Type B pancreatic cell (in vitro differentiated cells): ENCODE data around the gene SLC43A3. TPM values are rescaled to one million over a fixed set of nuclear protein-coding genes. Genes with fewer than 3 reads are reported as not detected.
A peak's percentile ranks its signal among the peaks of the same experiment; 100 is the strongest.

Experiments used
- DNase-seq: peaks from one replicate; pipeline ENCODE4 v3.0.0; 2021; ENCODE audit warnings: mixed read lengths; ENCODE audit not compliant: unreplicated experiment; ENCODE audit errors: extremely low spot score
- H3K27ac Mint-ChIP-seq: 2 replicates; pipeline ENCODE4 v1.8.0; 2021; ENCODE audit warnings: mild to moderate bottlenecking, mixed read lengths
- H3K27me3 Mint-ChIP-seq: 2 replicates; pipeline ENCODE4 v1.8.0; 2021; ENCODE audit warnings: mixed read lengths
- H3K36me3 Mint-ChIP-seq: 2 replicates; pipeline ENCODE4 v1.8.0; 2021; ENCODE audit warnings: mixed read lengths
- H3K4me1 Mint-ChIP-seq: one replicate; pipeline ENCODE4 v1.8.0; 2021; ENCODE audit warnings: mixed read lengths; ENCODE audit not compliant: unreplicated experiment
- H3K4me3 Mint-ChIP-seq: 2 replicates; pipeline ENCODE4 v1.8.0; 2021; ENCODE audit warnings: mild to moderate bottlenecking, mixed read lengths
- H3K9me3 Mint-ChIP-seq: 2 replicates; pipeline ENCODE4 v1.8.0; 2021; ENCODE audit warnings: mixed read lengths
- CTCF ChIP-seq: fragments of 200-600 bp; sonication (generic); conservative IDR thresholded peaks from 2 replicates; pipeline ENCODE4 v1.5.0; 2021; ENCODE audit warnings: antibody characterized with exemption, mild to moderate bottlenecking
- total RNA-seq: library from RNA; stranded (reverse); gene quantifications from 2 replicates; pipeline ENCODE4 v1.2.1, GENCODE V29; 2021; ENCODE audit warnings: low replicate concordance

SLC43A3 gene
- total RNA-seq, 1 donor from 2014 or later = 20.4 TPM

- DNase-seq = no peak
- TF ChIP-seq CTCF = no peak
- no peaks in the 10 kb centered on the region for H3K9me3 Mint-ChIP-seq
- H3K4me3 Mint-ChIP-seq = no peak overlapping the region
- peaks cover 47% of the 10 kb centered on the region for H3K27me3 Mint-ChIP-seq
- H3K36me3 Mint-ChIP-seq = no peaks in the 10 kb centered on the region
- H3K4me1 Mint-ChIP-seq = peaks cover 14% of the 10 kb centered on the region
- H3K27ac Mint-ChIP-seq = no peak overlapping the region
Measured at GRCh38 chr11:57430952-57431351, 4.0 kb upstream of the SLC43A3 start.

DNA sequence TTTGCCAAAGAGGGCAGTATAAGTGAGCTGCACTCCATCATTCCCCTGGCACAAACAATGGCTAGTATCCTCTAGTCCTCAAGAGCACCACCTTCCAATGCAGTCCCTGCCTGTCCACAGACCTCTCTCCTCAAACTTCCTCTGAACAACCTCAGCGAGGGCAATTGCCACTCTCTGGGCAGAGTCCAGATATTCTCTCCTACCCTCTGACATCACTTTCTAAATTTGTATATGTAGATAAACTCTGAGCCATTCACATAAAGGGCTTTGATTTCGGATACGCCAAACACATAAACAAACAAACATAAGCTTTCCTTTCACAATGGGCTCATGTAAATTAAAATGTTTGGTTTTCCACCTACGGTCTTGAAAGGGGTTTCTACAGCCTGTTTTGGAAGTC lies 3.0 kb upstream of the SLC43A3 start:
- no peak overlapping the region for H3K4me3 Mint-ChIP-seq
- TF ChIP-seq CTCF = no peak
- H3K9me3 Mint-ChIP-seq = no peaks in the 10 kb centered on the region
- peaks cover 17% of the 10 kb centered on the region for H3K4me1 Mint-ChIP-seq
- peaks cover 43% of the 10 kb centered on the region for H3K27me3 Mint-ChIP-seq
- no peak for DNase-seq
- H3K27ac Mint-ChIP-seq = no peak overlapping the region
- H3K36me3 Mint-ChIP-seq = no peaks in the 10 kb centered on the region

DNA sequence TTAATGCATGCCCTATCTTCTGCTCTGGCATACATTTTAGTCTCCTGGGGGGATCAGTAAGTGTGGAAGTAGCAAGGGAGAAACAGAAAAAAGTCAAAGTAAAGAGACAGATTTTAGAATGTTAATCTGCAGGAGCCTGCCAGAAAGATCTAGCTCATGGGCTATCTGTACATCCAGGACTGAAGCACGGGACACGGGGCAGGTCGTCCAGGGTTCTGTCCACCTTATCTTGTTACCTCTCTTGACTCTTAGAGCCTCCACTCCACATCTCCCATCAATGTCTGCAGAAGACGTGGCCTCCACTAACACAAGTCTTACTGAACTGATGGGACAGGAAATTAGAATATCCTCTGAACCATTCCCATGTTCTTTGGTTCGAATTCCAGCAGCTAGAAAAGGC lies 1.7 kb upstream of the SLC43A3 start:
- Mint-ChIP-seq H3K4me3 (no peak overlapping the region), H3K9me3 (no peaks in the 10 kb centered on the region), H3K27ac (no peak overlapping the region), H3K36me3 (peaks cover 2% of the 10 kb centered on the region), H3K27me3 (peaks cover 36% of the 10 kb centered on the region), H3K4me1 (peaks cover 18% of the 10 kb centered on the region)
- no peak for TF ChIP-seq CTCF
- DNase-seq = no peak

DNA sequence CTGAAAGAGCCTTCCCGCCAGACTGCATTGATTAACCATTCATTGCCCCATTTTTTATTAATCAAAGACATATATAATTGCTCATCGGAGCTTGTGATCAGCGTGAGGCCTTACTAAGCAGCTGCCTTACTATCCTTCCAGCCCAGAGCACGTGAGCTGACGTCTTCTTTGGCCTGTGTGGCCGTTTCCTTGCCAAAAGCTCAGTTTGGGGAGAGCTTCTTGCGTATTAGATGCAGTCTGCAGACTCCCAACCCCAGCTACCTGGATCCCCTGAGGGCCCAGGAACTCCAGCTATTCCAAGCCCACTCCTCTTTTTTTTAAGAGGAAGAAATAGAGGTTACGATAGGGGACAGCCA lies 784 bp upstream of the SLC43A3 start:
- peaks cover 3% of the 10 kb centered on the region for H3K36me3 Mint-ChIP-seq
- no peak for TF ChIP-seq CTCF
- H3K9me3 Mint-ChIP-seq = no peaks in the 10 kb centered on the region
- H3K27ac Mint-ChIP-seq = no peak overlapping the region
- no peak for DNase-seq
- peaks cover 36% of the 10 kb centered on the region for H3K27me3 Mint-ChIP-seq
- peaks cover 23% of the 10 kb centered on the region for H3K4me1 Mint-ChIP-seq
- peak overlapping the region; percentile 87 for H3K4me3 Mint-ChIP-seq

DNA sequence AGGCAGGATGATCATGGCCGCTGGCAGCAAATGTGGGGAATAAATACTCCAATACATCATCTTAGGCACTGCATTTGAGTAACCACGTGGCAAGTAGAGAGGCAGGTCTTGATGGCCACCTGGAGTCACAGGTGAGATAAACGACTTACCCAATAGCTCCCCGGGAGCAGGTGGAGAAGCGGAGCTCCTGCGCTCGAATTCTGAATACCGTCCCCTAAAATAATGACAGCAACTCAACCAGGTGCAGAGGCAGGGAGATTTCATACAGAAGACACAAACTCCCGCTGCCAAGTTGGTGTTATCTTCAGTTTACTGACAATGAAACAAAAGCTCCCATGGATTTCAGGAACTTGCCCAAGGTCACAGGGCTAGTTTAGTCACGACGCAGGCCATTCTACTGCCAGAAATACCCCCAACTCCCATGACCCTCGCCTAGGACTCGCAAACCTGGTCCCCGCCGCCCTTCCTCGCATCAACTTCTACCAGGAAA lies 437 bp downstream of the SLC43A3 start:
- peaks cover 28% of the 10 kb centered on the region for H3K4me1 Mint-ChIP-seq
- H3K9me3 Mint-ChIP-seq = no peaks in the 10 kb centered on the region
- H3K36me3 Mint-ChIP-seq = peaks cover 3% of the 10 kb centered on the region
- peak overlapping the region; percentile 26 for H3K27ac Mint-ChIP-seq
- DNase-seq = no peak
- peaks cover 36% of the 10 kb centered on the region for H3K27me3 Mint-ChIP-seq
- H3K4me3 Mint-ChIP-seq = peak overlapping the region; percentile 87
- no peak for TF ChIP-seq CTCF
